Measurements from ENCODE around the gene GPC5.

The GPC5 gene

GRCh38 chr13:92589955-92590354 is 1191.5 kb downstream of the GPC5 start:
- FAIRE-seq = no peak

- FAIRE-seq = no peak
Observed at GRCh38 chr13:92590503-92590908, 1192.1 kb downstream of the GPC5 start.

- no peak for FAIRE-seq
Observed at GRCh38 chr13:92591117-92591516, 1192.7 kb downstream of the GPC5 start.

- FAIRE-seq = no peak
Observed at GRCh38 chr13:92592757-92593156, 1194.3 kb downstream of the GPC5 start.

GRCh38 chr13:92602560-92602959 is 1204.1 kb downstream of the GPC5 start:
- FAIRE-seq = no peak

GRCh38 chr13:92609376-92609775 is 1211.0 kb downstream of the GPC5 start:
- FAIRE-seq = no peak

GRCh38 chr13:92612892-92613291 is 1214.5 kb downstream of the GPC5 start:
- no peak for FAIRE-seq

GRCh38 chr13:92613921-92614320 is 1215.5 kb downstream of the GPC5 start:
- FAIRE-seq = no peak

GRCh38 chr13:92621985-92622384 is 1223.6 kb downstream of the GPC5 start:
- FAIRE-seq = no peak

GRCh38 chr13:92622905-92623304 is 1224.5 kb downstream of the GPC5 start:
- no peak for FAIRE-seq

GRCh38 chr13:92626274-92626673 is 1227.9 kb downstream of the GPC5 start:
- FAIRE-seq = no peak

GRCh38 chr13:92640936-92641335 is 1242.5 kb downstream of the GPC5 start:
- no peak for FAIRE-seq

- no peak for FAIRE-seq
Observed at GRCh38 chr13:92649140-92649813, 1250.9 kb downstream of the GPC5 start.

- no peak for FAIRE-seq
Observed at GRCh38 chr13:92656103-92656502, 1257.7 kb downstream of the GPC5 start.

GRCh38 chr13:92656648-92657047 is 1258.2 kb downstream of the GPC5 start:
- FAIRE-seq = no peak

- no peak for FAIRE-seq
Observed at GRCh38 chr13:92657565-92657964, 1259.1 kb downstream of the GPC5 start.

- no peak for FAIRE-seq
Observed at GRCh38 chr13:92658293-92658692, 1259.9 kb downstream of the GPC5 start.

GRCh38 chr13:92661406-92661805 is 1263.0 kb downstream of the GPC5 start:
- peak; percentile 47 for FAIRE-seq

GRCh38 chr13:92668157-92668556 is 1269.7 kb downstream of the GPC5 start:
- no peak for FAIRE-seq

GRCh38 chr13:92670096-92670495 is 1271.7 kb downstream of the GPC5 start:
- no peak for FAIRE-seq

- no peak for FAIRE-seq
Observed at GRCh38 chr13:92671821-92672220, 1273.4 kb downstream of the GPC5 start.

- no peak for FAIRE-seq
Observed at GRCh38 chr13:92676246-92676645, 1277.8 kb downstream of the GPC5 start.

GRCh38 chr13:92677571-92677970 is 1279.2 kb downstream of the GPC5 start:
- FAIRE-seq = no peak

GRCh38 chr13:92679602-92680001 is 1281.2 kb downstream of the GPC5 start:
- no peak for FAIRE-seq

- FAIRE-seq = no peak
Observed at GRCh38 chr13:92681239-92681638, 1282.8 kb downstream of the GPC5 start.
